GM18867 (cell line): ENCODE results near the gene PLCB3.

Source experiments
- ATAC-seq: cut with Tn5 transposase; IDR thresholded peaks from one replicate; pipeline ENCODE4 v1.9.1; 2021; ENCODE audit warnings: mild to moderate bottlenecking, moderate library complexity; ENCODE audit not compliant: unreplicated experiment

PLCB3 gene

GRCh38 chr11:64265176-64266160, 14.1 kb downstream of the PLCB3 start:
- ATAC-seq, result no peak

GRCh38 chr11:64266339-64266738, 15.0 kb downstream of the PLCB3 start:
- ATAC-seq, result no peak

GRCh38 chr11:64267207-64267945, 16.0 kb downstream of the PLCB3 start:
- no peak for ATAC-seq

GRCh38 chr11:64268025-64268892, 16.9 kb downstream of the PLCB3 start:
- no peak for ATAC-seq

- ATAC-seq, result no peak
Observed at GRCh38 chr11:64268893-64269539, 17.7 kb downstream of the PLCB3 start.

GRCh38 chr11:64269540-64270220, 18.4 kb downstream of the PLCB3 start:
- peak; percentile 69 for ATAC-seq

- no peak for ATAC-seq
Observed at GRCh38 chr11:64275031-64275800, 23.9 kb downstream of the PLCB3 start.

- ATAC-seq, result no peak
Observed at GRCh38 chr11:64275841-64276240, 24.5 kb downstream of the PLCB3 start.

- ATAC-seq, result no peak
Observed at GRCh38 chr11:64276653-64277431, 25.5 kb downstream of the PLCB3 start.

GRCh38 chr11:64278576-64279190, 27.4 kb downstream of the PLCB3 start:
- ATAC-seq, result no peak

- no peak for ATAC-seq
Observed at GRCh38 chr11:64281957-64282770, 30.8 kb downstream of the PLCB3 start.

- no peak for ATAC-seq
Observed at GRCh38 chr11:64283092-64283491, 31.8 kb downstream of the PLCB3 start.

- peak; percentile 71 for ATAC-seq
Observed at GRCh38 chr11:64284048-64284961, 33.0 kb downstream of the PLCB3 start, which contains the start of gene BAD. Gene BAD (minus strand): TSS chr11:64284665. CDS start chr11:64284368, 297 bp downstream.

GRCh38 chr11:64284962-64285884, 33.9 kb downstream of the PLCB3 start, which contains the start of gene GPR137:
Gene GPR137 (plus strand): TSS chr11:64285848. CDS start chr11:64286525, 677 bp downstream.
- ATAC-seq, result peak; percentile 61
